Rectal smooth muscle tissue (tissue), 1 donor: ENCODE measurements around the gene IL17C.

Experiments used
- H3K27ac ChIP-seq: one replicate; pipeline ENCODE4 v1.7.0; 2013; ENCODE audit warnings: low read depth, low read length, inconsistent platforms
- H3K27me3 ChIP-seq: one replicate; pipeline ENCODE4 v1.7.0; 2013; ENCODE audit warnings: low read length; ENCODE audit not compliant: control insufficient read depth, insufficient read depth
- H3K36me3 ChIP-seq: one replicate; pipeline ENCODE4 v1.7.0; 2013; ENCODE audit warnings: low read length; ENCODE audit not compliant: control insufficient read depth, insufficient read depth
- H3K4me1 ChIP-seq: one replicate; pipeline ENCODE4 v1.7.0; 2013; ENCODE audit warnings: low read length; ENCODE audit not compliant: control insufficient read depth, insufficient read depth
- H3K4me3 ChIP-seq: one replicate; pipeline ENCODE4 v1.7.0; 2013; ENCODE audit warnings: low read length
- H3K9ac ChIP-seq: one replicate; pipeline ENCODE4 v1.7.0; 2013; ENCODE audit warnings: low read length

Gene IL17C

DNA sequence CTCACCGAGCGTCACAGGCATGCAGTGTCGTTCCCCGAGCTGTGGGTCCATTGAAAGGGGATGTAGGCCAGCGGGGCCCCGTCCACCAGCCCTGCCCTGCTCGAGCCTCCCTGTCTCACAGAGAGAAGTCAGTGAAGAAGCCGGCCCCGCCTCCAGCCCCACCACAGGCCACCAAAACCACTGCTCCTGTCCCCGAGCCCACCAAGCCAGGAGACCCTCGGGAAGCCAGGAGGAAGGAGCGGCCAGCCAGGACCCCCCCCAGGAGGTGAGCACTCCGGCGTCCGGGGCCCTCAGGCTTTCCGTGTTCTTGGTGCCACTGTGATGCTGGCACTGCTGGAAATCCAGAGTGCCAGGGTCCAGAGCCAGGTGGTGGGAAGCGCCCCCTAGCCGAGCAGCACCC lies 13.9 kb upstream of the IL17C start:
- Histone ChIP-seq H3K9ac (no peak overlapping the region), H3K4me3 (no peak overlapping the region), H3K4me1 (no peaks in the 10 kb centered on the region), H3K27ac (no peak overlapping the region), H3K36me3 (peaks cover 27% of the 10 kb centered on the region), H3K27me3 (no peaks in the 10 kb centered on the region)

GRCh38 chr16:88624977-88625576 lies 13.3 kb upstream of the IL17C start:
- Histone ChIP-seq H3K27ac (no peak overlapping the region), H3K36me3 (peaks cover 27% of the 10 kb centered on the region), H3K4me3 (no peak overlapping the region), H3K4me1 (no peaks in the 10 kb centered on the region), H3K9ac (no peak overlapping the region), H3K27me3 (no peaks in the 10 kb centered on the region)

GRCh38 chr16:88626646-88627045 lies 11.7 kb upstream of the IL17C start:
- H3K27ac ChIP-seq: no peak overlapping the region
- no peaks in the 10 kb centered on the region for H3K4me1 ChIP-seq
- no peak overlapping the region for H3K9ac ChIP-seq
- peaks cover 35% of the 10 kb centered on the region for H3K36me3 ChIP-seq
- no peaks in the 10 kb centered on the region for H3K27me3 ChIP-seq
- no peak overlapping the region for H3K4me3 ChIP-seq

DNA sequence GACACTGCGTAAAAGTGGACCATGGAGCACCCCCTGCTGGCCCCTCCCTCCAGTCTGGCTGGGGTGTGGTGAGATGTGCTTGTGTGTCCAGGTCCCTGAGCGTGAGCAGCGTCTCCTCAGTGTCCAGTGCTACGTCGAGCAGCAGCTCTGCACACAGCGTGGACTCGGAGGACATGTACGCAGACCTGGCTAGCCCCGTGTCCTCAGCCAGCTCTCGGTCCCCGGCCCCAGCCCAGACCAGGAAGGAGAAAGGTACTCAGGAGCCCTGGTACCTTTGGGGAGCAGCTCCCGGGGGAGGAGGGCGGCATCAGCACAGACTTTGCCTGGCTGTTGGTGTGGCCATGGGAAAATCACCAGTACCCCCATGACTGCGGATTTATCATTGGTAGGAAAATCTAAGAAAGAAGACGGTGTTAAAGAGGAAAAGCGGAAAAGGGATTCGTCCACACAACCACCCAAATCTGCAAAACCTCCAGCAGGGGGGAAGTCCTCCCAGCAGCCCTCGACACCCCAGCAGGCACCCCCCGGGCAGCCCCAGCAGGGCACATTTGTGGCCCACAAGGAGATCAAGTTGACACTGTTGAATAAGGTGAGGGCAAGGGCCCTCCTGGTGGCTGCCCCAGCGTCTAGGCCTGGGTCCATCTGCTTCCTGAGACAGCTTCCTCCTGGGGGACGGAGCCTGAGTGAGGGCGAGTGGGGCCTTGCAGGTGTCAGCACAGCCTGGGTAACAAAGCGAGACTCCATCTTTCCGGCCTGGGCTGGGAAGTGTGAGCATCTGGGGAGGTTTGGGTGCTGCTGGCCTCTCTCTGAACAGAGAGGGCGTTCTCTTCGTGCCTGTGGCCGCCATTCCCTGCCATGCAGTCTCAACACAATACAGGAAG lies 10.6 kb upstream of the IL17C start:
- peaks cover 27% of the 10 kb centered on the region for H3K36me3 ChIP-seq

DNA sequence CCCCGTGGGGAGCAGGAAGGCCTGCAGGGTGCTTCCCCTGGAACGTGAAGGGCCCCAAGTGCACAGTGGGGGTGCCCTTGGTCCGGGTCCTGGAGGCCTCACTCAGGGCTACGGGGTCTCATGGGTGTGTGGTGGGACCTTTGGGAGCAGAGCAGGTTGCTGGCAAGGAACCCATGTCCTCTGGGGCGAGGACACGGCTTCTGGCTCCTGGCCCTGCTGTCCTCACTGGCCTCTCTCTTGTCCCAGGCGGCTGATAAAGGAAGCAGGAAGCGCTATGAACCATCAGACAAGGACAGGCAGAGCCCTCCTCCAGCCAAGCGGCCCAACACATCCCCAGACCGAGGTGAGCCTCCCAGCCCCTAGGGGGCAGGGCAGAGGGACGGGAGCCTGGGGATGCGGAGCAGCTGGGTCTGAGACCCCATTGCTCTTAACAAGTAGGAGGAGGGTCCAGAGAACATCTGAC lies 9.8 kb upstream of the IL17C start:
- no peak overlapping the region for H3K27ac ChIP-seq
- H3K36me3 ChIP-seq: peaks cover 19% of the 10 kb centered on the region
- H3K9ac ChIP-seq: no peak overlapping the region
- peaks cover 2% of the 10 kb centered on the region for H3K27me3 ChIP-seq
- no peaks in the 10 kb centered on the region for H3K4me1 ChIP-seq
- H3K4me3 ChIP-seq: no peak overlapping the region

More for the DNA sequence above, 10.6 kb upstream of the IL17C start:
- no peak overlapping the region for H3K27ac ChIP-seq
- H3K27me3 ChIP-seq: no peaks in the 10 kb centered on the region
- H3K4me3 ChIP-seq: no peak overlapping the region
- no peak overlapping the region for H3K9ac ChIP-seq
- no peaks in the 10 kb centered on the region for H3K4me1 ChIP-seq

GRCh38 chr16:88629835-88630234 lies 8.5 kb upstream of the IL17C start:
- no peak overlapping the region for H3K9ac ChIP-seq
- H3K27ac ChIP-seq: no peak overlapping the region
- no peak overlapping the region for H3K4me3 ChIP-seq
- peaks cover 17% of the 10 kb centered on the region for H3K36me3 ChIP-seq
- H3K27me3 ChIP-seq: peaks cover 7% of the 10 kb centered on the region
- H3K4me1 ChIP-seq: no peaks in the 10 kb centered on the region

DNA sequence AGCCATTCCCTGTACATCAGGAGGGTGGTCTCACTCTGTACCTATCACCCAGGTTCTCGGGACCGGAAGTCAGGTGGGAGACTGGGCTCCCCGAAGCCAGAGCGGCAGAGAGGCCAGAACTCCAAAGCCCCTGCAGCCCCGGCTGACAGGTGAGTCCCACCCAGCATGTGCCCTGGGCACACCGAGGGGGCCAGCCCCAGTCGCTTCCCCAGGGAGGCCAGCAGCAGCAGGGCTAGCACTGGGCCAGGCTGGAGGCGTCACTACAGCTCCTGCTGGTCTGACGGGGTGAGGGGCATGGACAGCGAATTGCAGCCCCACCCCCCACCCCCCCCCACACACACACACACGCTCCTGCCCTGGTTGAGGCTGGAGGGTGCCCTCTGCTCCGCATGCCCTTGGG lies 7.9 kb upstream of the IL17C start:
- no peaks in the 10 kb centered on the region for H3K4me1 ChIP-seq
- peaks cover 12% of the 10 kb centered on the region for H3K27me3 ChIP-seq
- no peak overlapping the region for H3K9ac ChIP-seq
- no peak overlapping the region for H3K4me3 ChIP-seq
- peaks cover 12% of the 10 kb centered on the region for H3K36me3 ChIP-seq
- H3K27ac ChIP-seq: no peak overlapping the region

DNA sequence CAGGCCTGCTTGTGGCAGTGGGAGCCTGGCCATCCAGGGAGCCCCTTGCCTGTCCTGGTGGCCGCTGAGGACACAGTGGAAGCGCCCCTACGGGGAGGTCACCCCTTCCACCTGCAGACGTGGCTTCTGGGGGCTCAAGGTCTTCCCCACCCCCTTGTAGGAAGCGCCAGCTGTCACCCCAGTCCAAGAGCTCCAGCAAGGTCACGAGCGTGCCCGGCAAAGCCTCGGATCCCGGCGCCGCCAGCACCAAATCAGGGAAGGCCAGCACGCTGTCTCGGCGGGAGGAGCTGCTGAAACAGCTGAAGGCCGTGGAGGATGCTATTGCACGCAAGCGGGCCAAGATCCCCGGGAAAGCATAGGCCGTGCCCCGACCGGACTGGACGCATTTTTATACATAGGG lies 7.4 kb upstream of the IL17C start:
- peaks cover 12% of the 10 kb centered on the region for H3K27me3 ChIP-seq
- H3K36me3 ChIP-seq: peaks cover 12% of the 10 kb centered on the region
- H3K27ac ChIP-seq: no peak overlapping the region
- H3K4me1 ChIP-seq: no peaks in the 10 kb centered on the region
- H3K4me3 ChIP-seq: no peak overlapping the region
- H3K9ac ChIP-seq: no peak overlapping the region

DNA sequence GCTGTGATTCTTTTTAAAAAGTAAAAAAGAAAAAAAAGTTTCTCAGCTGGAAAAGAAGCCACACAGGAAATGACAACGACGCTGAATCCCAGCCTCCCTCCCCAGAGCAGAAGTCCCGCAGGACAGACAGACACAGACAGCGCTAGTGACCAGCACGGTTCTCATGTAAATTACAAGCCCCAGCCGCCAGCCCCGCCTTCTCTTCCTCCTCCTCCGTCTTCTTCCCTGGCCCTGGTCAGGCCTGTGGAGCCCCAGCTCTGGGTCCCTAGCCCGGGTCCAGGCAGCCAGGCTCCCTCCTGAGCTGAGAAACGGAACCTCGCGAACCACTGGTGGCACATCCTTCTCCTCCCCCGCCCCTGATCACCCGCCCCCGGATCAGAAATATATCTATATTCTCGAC lies 7.0 kb upstream of the IL17C start:
- H3K4me1 ChIP-seq: no peaks in the 10 kb centered on the region
- no peak overlapping the region for H3K27ac ChIP-seq
- no peak overlapping the region for H3K9ac ChIP-seq
- H3K36me3 ChIP-seq: peaks cover 12% of the 10 kb centered on the region
- no peak overlapping the region for H3K4me3 ChIP-seq
- peaks cover 12% of the 10 kb centered on the region for H3K27me3 ChIP-seq

GRCh38 chr16:88631920-88632586 lies 6.3 kb upstream of the IL17C start:
- H3K4me1 ChIP-seq: no peaks in the 10 kb centered on the region
- no peak overlapping the region for H3K27ac ChIP-seq
- no peak overlapping the region for H3K4me3 ChIP-seq
- no peak overlapping the region for H3K9ac ChIP-seq
- peaks cover 7% of the 10 kb centered on the region for H3K36me3 ChIP-seq
- H3K27me3 ChIP-seq: peaks cover 14% of the 10 kb centered on the region

DNA sequence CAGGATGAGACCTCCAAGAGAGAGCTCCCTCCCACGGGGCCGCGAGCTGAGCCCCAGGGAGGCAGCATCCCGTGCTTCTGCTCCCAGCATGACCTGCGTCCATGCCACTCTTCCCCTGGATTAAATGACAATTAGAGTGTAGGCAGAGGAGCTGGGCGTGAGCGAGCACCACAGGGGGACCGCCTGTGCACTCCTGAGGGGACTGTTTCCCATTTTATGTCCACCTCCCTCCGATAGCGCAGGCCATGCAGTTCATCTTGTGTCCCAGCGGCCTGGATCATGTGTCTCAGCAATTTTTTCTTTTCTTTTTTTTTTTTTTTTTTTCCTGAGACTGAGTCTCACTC lies 5.8 kb upstream of the IL17C start:
- Histone ChIP-seq H3K36me3 (peaks cover 7% of the 10 kb centered on the region), H3K4me3 (no peak overlapping the region), H3K27ac (no peak overlapping the region), H3K4me1 (no peaks in the 10 kb centered on the region), H3K9ac (no peak overlapping the region), H3K27me3 (peaks cover 15% of the 10 kb centered on the region)

DNA sequence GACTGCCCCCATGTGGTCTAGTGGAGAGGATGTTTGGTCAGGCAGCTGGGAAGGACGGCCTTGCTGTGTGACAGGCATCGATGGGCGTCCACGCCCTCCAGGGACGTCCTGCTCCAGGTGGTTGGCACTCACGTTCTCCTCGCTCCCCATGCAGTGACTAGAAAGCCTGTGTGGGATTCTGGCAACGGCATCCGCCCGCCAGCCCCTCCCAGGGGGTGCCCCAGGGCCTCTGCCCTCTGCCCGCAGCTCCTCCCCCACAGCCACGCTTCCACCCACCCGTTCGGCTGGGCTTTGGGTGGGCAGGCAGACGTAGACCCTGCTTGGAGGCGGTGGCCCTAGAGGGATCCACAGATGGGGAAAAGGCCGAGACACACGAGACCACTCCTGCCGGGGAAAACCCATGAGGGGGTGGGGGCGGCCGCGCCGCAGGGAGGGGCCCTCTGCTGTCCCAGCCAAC lies 4.7 kb upstream of the IL17C start:
- Histone ChIP-seq H3K27ac (no peak overlapping the region), H3K4me3 (peak overlapping the region; percentile 21), H3K4me1 (no peaks in the 10 kb centered on the region), H3K27me3 (peaks cover 21% of the 10 kb centered on the region), H3K36me3 (peaks cover 7% of the 10 kb centered on the region), H3K9ac (no peak overlapping the region)
